Prostate gland (tissue), 2 donors: ENCODE measurements around the gene JMJD1C. TPM values are rescaled to one million over a fixed set of nuclear protein-coding genes. Genes with fewer than 3 reads are reported as not detected.

Source experiments
- DNase-seq: peaks from one replicate; pipeline ENCODE4 v3.0.0-alpha.2; 2019; ENCODE audit warnings: low spot score
- H3K27ac ChIP-seq, 2 donors: fragments of 200-600 bp; sonication (generic); 2 replicates each; pipeline ENCODE4 v1.5.1; 2017 to 2019
- H3K27me3 ChIP-seq: fragments of 200-600 bp; sonication (generic); replicated peaks from 2 replicates; pipeline ENCODE4 v1.5.1; 2019; ENCODE audit not compliant: insufficient read depth
- H3K36me3 ChIP-seq, 2 donors: fragments of 200-600 bp; sonication (generic); 1 replicate in 1 of 2; 2 replicates in 1 of 2; pipeline versions ENCODE4 v1.5.1 to v1.8.1; 2017 to 2019
- H3K4me1 ChIP-seq: fragments of 200-600 bp; sonication (generic); replicated peaks from 2 replicates; pipeline ENCODE4 v1.5.1; 2019
- H3K4me3 ChIP-seq, 2 donors: fragments of 200-600 bp; sonication (generic); 2 replicates each; pipeline ENCODE4 v1.5.1; 2017 to 2019
- H3K9me3 ChIP-seq: fragments of 200-600 bp; sonication (generic); 2 replicates; pipeline ENCODE4 v1.5.1; 2017
- CTCF ChIP-seq, 4 experiments: fragments of 200-600 bp in 2 of 4; fragments of 450-650 bp in 2 of 4; sonication (generic) in 2 of 4; IDR thresholded peaks; 1 replicate in 3 of 4; 2 replicates in 1 of 4; pipeline ENCODE4 v1.5.1; 2016 to 2019; ENCODE audit warnings: antibody characterized with exemption in 4 of 4, mild to moderate bottlenecking in 2 of 4, moderate library complexity in 2 of 4
- POLR2A ChIP-seq: fragments of 450-650 bp; IDR thresholded peaks from one replicate; pipeline ENCODE4 v1.6.1; 2016; ENCODE audit warnings: antibody characterized with exemption, mild to moderate bottlenecking
- POLR2AphosphoS5 ChIP-seq: sonication (generic); formaldehyde crosslinking; IDR thresholded peaks from one replicate; pipeline ENCODE4 v1.6.1; 2017; ENCODE audit warnings: antibody characterized with exemption
- WGBS: methylation state at CpG from one replicate; pipeline ENCODE4 v1.1.5; 2018; 5-methylcytosine and 5-hydroxymethylcytosine counted together
- intact Hi-C: fragments of 100-400 bp; cut with DNase I; formaldehyde crosslinking; loops from one replicate; pipeline ENCODE4 v1.14.2; 2022
- total RNA-seq, 2 donors: library from RNA; depleted of rRNA; stranded (reverse); fragments of >200 nt; gene quantifications; one replicate each; pipeline ENCODE4 v1.1.0, GENCODE V29; 2016

The JMJD1C gene
- total RNA-seq, 2 donors from 2014 or later: 66.9 to 97.9 TPM

DNA sequence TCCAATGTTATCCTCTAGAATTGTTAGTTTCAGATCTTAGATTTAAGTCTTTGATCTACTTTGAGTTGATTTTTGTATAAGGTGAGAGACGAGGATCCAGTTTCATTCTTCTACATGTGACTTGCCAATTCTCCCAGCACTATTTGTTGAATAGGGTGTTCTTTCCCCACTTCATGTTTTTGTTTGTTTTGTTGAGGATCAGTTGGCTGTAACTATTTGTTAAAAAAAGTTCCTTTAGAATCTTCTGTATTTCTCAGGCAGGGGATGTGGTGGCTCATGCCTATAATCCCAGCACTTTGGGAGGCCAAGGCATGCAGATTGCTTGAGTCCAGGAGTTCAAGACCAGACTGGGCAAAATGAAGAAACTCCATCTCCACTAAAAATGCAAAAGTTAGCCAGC lies 151.8 kb downstream of the JMJD1C start:
- Histone ChIP-seq H3K27ac (no peak overlapping the region), H3K4me1 (no peaks in the 10 kb centered on the region), H3K36me3 (no peaks in the 10 kb centered on the region), H3K9me3 (no peaks in the 10 kb centered on the region), H3K4me3 (no peak overlapping the region), H3K27me3 (no peaks in the 10 kb centered on the region)
- TF ChIP-seq POLR2A (no peak), CTCF (IDR thresholded peaks at IDR 0.05) (no peak), POLR2AphosphoS5 (no peak)
- no peak for DNase-seq
- 49% methylated on average over 1 of the region's 1 CpG for WGBS
- intact Hi-C loops: no loop called here

DNA sequence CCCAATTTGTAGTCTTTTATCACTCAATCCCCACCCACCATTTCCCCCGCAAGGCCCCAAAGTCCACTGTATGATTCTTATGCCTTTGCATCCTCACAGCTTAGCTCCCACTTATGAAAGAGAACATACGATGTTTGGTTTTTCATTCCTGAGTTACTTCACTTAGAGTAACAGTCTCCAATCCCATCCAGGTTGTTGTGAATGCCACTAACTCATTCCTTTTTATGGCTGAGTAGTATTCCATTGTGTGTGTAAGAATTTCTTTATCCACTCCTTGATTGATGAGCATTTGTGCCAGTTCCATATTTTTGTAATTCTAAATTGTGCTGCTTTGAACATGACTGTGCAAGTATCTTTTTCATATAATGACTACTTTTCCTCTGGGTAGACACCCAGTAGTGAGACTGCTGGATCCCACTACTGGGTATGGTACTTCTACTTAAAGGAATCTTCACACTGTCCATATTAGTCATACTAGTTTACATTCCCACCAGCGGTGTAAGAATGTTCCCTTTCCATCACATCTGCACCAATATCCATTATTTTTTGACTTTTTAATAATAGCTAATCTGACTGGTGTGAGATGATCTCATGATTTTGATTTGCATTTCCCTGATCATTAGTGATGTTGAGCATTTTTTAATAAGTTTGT lies 152.6 kb downstream of the JMJD1C start:
- TF ChIP-seq POLR2A: no peak
- TF ChIP-seq CTCF (IDR thresholded peaks at IDR 0.05): no peak
- TF ChIP-seq POLR2AphosphoS5: no peak
- 100% methylated on average over 3 of the region's 3 CpGs for WGBS
- Histone ChIP-seq H3K4me1 (no peaks in the 10 kb centered on the region), H3K36me3 (no peaks in the 10 kb centered on the region), H3K4me3 (no peak overlapping the region), H3K27me3 (no peaks in the 10 kb centered on the region), H3K9me3 (no peaks in the 10 kb centered on the region), H3K27ac (no peak overlapping the region)
- no peak for DNase-seq
- intact Hi-C loops: no loop called here

DNA sequence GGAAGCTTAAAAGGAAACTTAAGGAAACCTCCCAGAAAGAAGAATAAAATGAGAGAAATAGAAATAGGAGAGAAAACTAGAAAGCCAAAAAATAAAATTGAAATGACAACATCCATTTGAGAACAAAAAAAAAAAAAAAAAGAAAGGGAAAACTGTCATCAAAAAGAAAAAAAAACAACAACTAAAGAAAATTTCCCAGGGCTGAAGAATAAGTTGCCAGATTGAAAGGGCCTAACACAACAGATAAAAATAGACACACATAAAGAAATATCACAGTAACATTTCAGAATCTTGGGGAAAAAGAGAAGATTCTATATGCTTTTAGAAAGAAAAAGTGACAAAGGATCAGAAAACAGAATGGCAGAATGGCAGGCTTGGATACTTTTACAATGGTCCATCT lies 157.1 kb downstream of the JMJD1C start:
- Histone ChIP-seq H3K4me1 (no peaks in the 10 kb centered on the region), H3K36me3 (no peaks in the 10 kb centered on the region), H3K4me3 (no peak overlapping the region), H3K27ac (no peak overlapping the region), H3K9me3 (no peaks in the 10 kb centered on the region), H3K27me3 (no peaks in the 10 kb centered on the region)
- no peak for DNase-seq
- TF ChIP-seq POLR2A: no peak
- no peak for TF ChIP-seq POLR2AphosphoS5
- no peak for TF ChIP-seq CTCF (IDR thresholded peaks at IDR 0.05)
- intact Hi-C loops: no loop called here

DNA sequence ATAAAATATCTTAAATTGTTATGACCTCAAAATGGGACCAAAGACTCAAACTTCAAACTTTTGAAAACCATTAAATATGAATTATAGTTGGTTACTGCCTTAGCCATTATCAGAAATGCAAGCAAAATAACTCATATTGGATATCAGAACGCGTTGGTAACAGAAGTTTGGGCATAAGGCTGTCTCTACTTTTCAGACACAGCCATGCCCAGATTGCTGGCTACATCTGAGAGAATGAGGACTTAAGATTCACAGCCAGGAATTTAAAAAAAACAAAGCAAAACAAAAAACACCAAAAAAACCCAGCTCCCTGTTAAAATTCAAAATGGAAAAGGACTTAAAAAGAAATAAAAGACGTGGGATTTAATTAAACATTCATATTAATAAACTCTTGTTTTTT lies 161.6 kb downstream of the JMJD1C start:
- Histone ChIP-seq H3K27ac (no peak overlapping the region), H3K4me3 (no peak overlapping the region), H3K4me1 (no peaks in the 10 kb centered on the region), H3K36me3 (no peaks in the 10 kb centered on the region), H3K27me3 (no peaks in the 10 kb centered on the region), H3K9me3 (no peaks in the 10 kb centered on the region)
- TF ChIP-seq POLR2A: no peak
- no peak for TF ChIP-seq CTCF (IDR thresholded peaks at IDR 0.05)
- TF ChIP-seq POLR2AphosphoS5: no peak
- no peak for DNase-seq
- WGBS: 97% methylated on average over 3 of the region's 3 CpGs
- intact Hi-C loops: no loop called here

DNA sequence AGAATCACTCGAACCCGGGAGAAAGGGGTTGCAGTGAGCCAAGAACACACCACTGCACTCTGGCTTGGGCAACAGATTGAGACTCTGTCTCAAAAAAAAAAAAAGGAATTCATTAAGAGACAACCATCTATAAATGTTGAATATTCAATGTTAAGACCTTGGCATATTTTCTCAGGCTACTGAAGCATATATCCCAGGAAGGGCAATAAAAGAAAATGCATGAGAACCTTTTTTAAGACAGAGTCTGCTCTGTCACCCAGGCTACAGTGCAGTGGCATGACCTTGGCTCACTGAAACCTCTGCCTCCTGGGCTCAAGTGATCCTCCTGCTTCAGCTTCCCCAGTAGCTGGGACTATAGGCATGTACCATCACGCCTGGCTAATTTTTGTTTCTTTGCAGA lies 165.0 kb downstream of the JMJD1C start:
- intact Hi-C loops: no loop called here
- H3K27me3 ChIP-seq: no peaks in the 10 kb centered on the region
- H3K4me3 ChIP-seq: no peak overlapping the region
- no peaks in the 10 kb centered on the region for H3K36me3 ChIP-seq
- no peak for DNase-seq
- H3K9me3 ChIP-seq: no peaks in the 10 kb centered on the region
- H3K4me1 ChIP-seq: no peaks in the 10 kb centered on the region
- TF ChIP-seq CTCF (IDR thresholded peaks at IDR 0.05) (no peak), POLR2A (no peak), POLR2AphosphoS5 (no peak)
- WGBS: 94% methylated on average over 3 of the region's 3 CpGs
- H3K27ac ChIP-seq: no peak overlapping the region
